GM10266 (cell line): ENCODE data around the gene CXCL13.

ENCODE experiments used
- DNase-seq: peaks from one replicate; pipeline ENCODE4 v3.0.0; 2012; ENCODE audit errors: extremely low spot score
- TF ChIP-seq, protein P1 (sequence below): IDR thresholded peaks from 2 replicates; pipeline ENCODE4 v1.5.1; 2012; ENCODE audit warnings: mild to moderate bottlenecking, low read depth; ENCODE audit not compliant: control insufficient read depth, insufficient read depth; ENCODE audit errors: missing control alignments

CXCL13 gene

DNA sequence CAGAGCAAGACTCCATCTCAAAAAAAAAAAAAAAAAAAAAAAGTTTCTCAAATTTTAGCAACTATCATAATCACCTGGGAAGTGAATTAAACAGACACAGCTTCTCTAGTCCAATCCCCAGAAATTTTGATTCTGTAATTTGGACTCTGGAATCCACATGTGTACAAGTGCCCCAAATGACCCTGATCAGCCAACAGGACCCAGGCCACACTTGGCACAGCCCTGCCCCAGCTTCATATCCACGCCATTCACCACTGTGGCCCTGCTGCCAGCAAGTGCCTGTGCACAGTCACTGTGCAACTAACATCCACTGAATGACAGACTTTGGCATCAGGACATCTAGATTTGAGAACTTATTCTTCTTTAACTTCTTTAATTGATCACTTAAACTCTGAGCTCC lies 14.1 kb upstream of the CXCL13 start:
- TF ChIP-seq, protein P1, sequence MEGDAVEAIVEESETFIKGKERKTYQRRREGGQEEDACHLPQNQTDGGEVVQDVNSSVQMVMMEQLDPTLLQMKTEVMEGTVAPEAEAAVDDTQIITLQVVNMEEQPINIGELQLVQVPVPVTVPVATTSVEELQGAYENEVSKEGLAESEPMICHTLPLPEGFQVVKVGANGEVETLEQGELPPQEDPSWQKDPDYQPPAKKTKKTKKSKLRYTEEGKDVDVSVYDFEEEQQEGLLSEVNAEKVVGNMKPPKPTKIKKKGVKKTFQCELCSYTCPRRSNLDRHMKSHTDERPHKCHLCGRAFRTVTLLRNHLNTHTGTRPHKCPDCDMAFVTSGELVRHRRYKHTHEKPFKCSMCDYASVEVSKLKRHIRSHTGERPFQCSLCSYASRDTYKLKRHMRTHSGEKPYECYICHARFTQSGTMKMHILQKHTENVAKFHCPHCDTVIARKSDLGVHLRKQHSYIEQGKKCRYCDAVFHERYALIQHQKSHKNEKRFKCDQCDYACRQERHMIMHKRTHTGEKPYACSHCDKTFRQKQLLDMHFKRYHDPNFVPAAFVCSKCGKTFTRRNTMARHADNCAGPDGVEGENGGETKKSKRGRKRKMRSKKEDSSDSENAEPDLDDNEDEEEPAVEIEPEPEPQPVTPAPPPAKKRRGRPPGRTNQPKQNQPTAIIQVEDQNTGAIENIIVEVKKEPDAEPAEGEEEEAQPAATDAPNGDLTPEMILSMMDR = no peak
- DNase-seq = no peak

GRCh38 chr4:77593101-77593500 lies 12.5 kb upstream of the CXCL13 start:
- TF ChIP-seq, protein P1 = no peak
- no peak for DNase-seq

GRCh38 chr4:77593993-77594392 lies 11.6 kb upstream of the CXCL13 start:
- TF ChIP-seq, protein P1 = no peak
- DNase-seq = no peak

DNA sequence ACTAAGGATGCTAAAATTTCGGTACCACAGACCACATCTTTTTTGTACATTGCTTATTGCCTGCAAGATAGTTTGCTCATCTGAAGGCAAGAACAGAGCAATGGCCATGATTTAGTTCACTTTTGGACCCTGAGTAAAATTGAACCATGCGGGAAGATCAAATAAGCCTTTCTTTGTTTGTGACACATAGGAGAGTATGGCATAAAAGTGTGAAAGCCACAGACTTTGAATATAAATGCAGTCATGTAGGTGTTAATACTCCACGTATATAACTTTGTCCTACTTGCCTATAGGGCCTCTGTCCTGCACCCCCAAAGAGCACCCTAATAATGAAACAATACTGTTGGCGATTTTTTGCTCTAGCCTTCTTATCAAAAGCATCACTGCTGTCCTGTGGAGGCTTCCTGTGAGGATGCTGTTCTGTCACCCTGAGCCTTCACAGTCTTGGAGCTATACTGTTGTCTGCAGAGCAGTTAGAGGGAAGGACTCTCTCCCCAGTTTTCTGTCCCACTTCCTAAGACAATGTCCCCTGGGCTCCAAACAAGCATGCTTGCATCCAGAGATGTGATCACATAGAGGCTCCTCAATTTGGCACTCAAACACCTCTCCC lies 10.2 kb upstream of the CXCL13 start:
- TF ChIP-seq, protein P1 = no peak
- DNase-seq = no peak

GRCh38 chr4:77599378-77599777 lies 6.2 kb upstream of the CXCL13 start:
- TF ChIP-seq, protein P1 = peak; percentile 50
- no peak for DNase-seq

DNA sequence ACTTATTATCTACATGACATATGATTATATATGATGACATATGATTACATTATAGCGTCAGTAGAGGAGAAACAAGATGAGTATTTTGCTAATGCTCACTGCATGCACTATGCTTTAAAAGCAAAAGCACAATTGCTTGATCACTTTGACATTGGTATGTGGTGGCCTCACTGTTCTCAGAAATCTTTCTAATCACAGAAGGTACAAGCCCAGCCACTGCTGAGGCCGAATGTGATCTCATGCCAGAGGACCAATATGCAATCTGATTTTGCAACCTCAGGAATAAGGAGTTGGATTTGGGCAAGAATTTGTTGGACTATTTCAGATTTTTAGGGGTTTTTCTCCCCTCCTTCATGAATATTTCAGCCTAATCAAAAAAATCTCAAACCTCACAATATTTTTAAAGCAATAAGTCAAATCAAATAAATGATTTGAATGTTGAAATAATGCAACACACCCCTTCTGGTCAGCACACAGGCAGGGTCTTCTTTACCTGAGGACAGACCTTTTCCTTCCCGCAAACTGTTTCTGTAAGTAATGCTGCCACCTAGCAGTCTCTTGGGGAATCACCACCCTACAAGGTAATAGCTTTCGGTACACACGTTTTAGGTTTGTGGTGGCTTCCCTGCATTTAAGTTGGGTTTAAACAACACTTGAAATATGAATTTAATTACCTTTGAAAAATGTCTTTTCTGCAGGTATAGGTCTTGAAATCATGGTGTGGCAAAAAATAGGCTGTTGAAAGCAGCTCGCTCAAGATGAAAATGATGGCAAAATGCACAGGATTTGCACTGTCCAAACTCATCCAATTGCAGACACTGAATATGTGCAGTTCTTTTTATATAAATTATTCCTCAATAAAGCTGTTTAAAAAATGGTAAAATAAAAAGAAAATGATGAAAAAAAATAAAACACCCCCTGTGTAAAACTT lies 4.8 kb upstream of the CXCL13 start:
- DNase-seq = peak; percentile 44
- TF ChIP-seq, protein P1 = peak; percentile 77
